Lung (tissue), 12 donors: ENCODE measurements around the gene TBCEL. TPM values are rescaled to one million over a fixed set of nuclear protein-coding genes. Genes with fewer than 3 reads are reported as not detected.

Experiments
- ATAC-seq: fragments of 200-7000 bp; cut with Tn5 transposase; one replicate; pipeline ENCODE4 v1.9.1; 2020; ENCODE audit warnings: moderate number of reproducible peaks; ENCODE audit not compliant: insufficient read depth, low FRiP score
- DNase-seq, 3 donors: peaks; one replicate each; pipeline ENCODE4 v3.0.0-alpha.2; 2013 to 2017
- H3K27ac ChIP-seq, 2 donors: one replicate each; pipeline ENCODE4 v1.5.1; 2013; ENCODE audit warnings: mild to moderate bottlenecking in 2 of 2, moderate library complexity in 2 of 2, control low read depth in 1 of 2, inconsistent platforms in 1 of 2, low read depth in 1 of 2, low read length in 1 of 2
- H3K27me3 ChIP-seq, 3 donors: one replicate each; pipeline ENCODE4 v1.5.1; 2013; ENCODE audit warnings: low read length in 2 of 3; ENCODE audit not compliant: control insufficient read depth in 3 of 3, insufficient read depth in 3 of 3
- H3K36me3 ChIP-seq, 4 donors: one replicate each; pipeline ENCODE4 v1.5.1; 2013; ENCODE audit warnings: low read length in 4 of 4, mild to moderate bottlenecking in 1 of 4, moderate library complexity in 1 of 4; ENCODE audit not compliant: control insufficient read depth in 4 of 4, insufficient read depth in 4 of 4
- H3K4me1 ChIP-seq, 5 donors: one replicate each; pipeline ENCODE4 v1.5.1; 2013; ENCODE audit warnings: low read length in 5 of 5, mild to moderate bottlenecking in 2 of 5, moderate library complexity in 1 of 5; ENCODE audit not compliant: control insufficient read depth in 5 of 5, insufficient read depth in 5 of 5
- H3K4me3 ChIP-seq: one replicate; pipeline ENCODE4 v1.5.1; 2013; ENCODE audit warnings: mild to moderate bottlenecking, control low read depth, moderate library complexity
- H3K9ac ChIP-seq, 2 donors: one replicate each; pipeline ENCODE4 v1.5.1; 2013; ENCODE audit warnings: low read length in 2 of 2, control low read depth in 1 of 2; ENCODE audit not compliant: insufficient read depth in 1 of 2
- H3K9me3 ChIP-seq, 4 donors: one replicate each; pipeline ENCODE4 v1.5.1; 2013; ENCODE audit warnings: low read length in 3 of 4, mild to moderate bottlenecking in 1 of 4, moderate library complexity in 1 of 4; ENCODE audit not compliant: control insufficient read depth in 4 of 4, insufficient read depth in 3 of 4
- WGBS, 2 donors: extraction: QIAGEN DNeasy Blood & Tissue Kit; methylation state at CpG; one replicate each; pipeline ENCODE4 v1.1.7; 2013; 5-methylcytosine and 5-hydroxymethylcytosine counted together
- polyA plus RNA-seq, 2 donors: library from polyadenylated mRNA; stranded (reverse); fragments of 200-250 nt; gene quantifications; one replicate each; pipeline ENCODE4 v1.2.1, GENCODE V29; 2013
- total RNA-seq, 2 donors: library from RNA; depleted of rRNA in 1 of 2; stranded (reverse); fragments of >200 nt in 1 of 2; gene quantifications; one replicate each; pipeline ENCODE4 v1.2.1, GENCODE V29; 2014 to 2021
- TF ChIP-seq, protein P1 (sequence below): IDR thresholded peaks from 2 replicates; pipeline ENCODE4 v1.5.1; 2012; ENCODE audit warnings: mild to moderate bottlenecking; ENCODE audit errors: control extremely low read depth, extremely low read depth
- donor health status: control.
- donor health status: control.
- donor health status: Bipolar disorder and iron deficiency.
- donor health status: healthy.
- donor health status: DM: yes; HTN: yes; CAD: no.

Gene TBCEL
- total and polyA plus RNA-seq, 4 donors, result 5.0 to 73.2 (median 17.5) TPM

DNA sequence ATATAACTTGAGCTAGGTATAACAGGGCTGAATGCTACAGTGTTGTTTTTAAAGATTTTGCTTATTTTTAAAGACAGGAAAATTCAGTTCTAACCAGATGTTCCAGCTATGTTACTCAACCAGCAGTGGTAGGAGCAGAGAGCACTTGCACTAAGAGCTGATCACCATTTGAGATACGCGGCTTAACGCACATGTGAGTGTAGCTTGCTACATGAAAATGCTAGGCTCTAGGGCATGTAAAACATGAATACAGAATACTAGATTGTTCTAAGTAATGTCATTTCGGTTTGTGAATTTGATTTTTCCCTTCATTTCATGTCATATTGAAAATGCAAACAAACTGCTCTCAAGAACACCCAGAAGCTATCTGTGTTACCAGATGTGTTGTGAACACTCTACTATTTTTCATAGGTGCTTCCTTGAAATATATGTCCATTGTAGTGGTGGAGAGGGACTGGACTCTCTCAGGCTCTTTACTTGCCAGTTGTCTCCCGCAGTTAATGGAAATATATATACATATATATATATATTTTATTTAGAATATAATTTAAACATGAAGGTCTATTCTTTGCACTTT, 66.3 kb downstream of the TBCEL start:
- no peaks in the 10 kb centered on the region for H3K9me3 ChIP-seq
- H3K4me1 ChIP-seq, result peaks cover 0 to 7% (median 0%) of the 10 kb centered on the region in 5 donors
- peaks cover 5 to 22% (median 20%) of the 10 kb centered on the region in 4 donors for H3K36me3 ChIP-seq
- DNase-seq, result no peak
- no peak overlapping the region for H3K9ac ChIP-seq
- TF ChIP-seq, protein P1, sequence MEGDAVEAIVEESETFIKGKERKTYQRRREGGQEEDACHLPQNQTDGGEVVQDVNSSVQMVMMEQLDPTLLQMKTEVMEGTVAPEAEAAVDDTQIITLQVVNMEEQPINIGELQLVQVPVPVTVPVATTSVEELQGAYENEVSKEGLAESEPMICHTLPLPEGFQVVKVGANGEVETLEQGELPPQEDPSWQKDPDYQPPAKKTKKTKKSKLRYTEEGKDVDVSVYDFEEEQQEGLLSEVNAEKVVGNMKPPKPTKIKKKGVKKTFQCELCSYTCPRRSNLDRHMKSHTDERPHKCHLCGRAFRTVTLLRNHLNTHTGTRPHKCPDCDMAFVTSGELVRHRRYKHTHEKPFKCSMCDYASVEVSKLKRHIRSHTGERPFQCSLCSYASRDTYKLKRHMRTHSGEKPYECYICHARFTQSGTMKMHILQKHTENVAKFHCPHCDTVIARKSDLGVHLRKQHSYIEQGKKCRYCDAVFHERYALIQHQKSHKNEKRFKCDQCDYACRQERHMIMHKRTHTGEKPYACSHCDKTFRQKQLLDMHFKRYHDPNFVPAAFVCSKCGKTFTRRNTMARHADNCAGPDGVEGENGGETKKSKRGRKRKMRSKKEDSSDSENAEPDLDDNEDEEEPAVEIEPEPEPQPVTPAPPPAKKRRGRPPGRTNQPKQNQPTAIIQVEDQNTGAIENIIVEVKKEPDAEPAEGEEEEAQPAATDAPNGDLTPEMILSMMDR, result no peak
- ATAC-seq, result no peak
- no peak overlapping the region for H3K4me3 ChIP-seq
- no peaks in the 10 kb centered on the region for H3K27me3 ChIP-seq
- WGBS, 2 donors, result 97 to 98% methylated on average over 5 of the region's 5 CpGs
- H3K27ac ChIP-seq, result no peak overlapping the region

DNA sequence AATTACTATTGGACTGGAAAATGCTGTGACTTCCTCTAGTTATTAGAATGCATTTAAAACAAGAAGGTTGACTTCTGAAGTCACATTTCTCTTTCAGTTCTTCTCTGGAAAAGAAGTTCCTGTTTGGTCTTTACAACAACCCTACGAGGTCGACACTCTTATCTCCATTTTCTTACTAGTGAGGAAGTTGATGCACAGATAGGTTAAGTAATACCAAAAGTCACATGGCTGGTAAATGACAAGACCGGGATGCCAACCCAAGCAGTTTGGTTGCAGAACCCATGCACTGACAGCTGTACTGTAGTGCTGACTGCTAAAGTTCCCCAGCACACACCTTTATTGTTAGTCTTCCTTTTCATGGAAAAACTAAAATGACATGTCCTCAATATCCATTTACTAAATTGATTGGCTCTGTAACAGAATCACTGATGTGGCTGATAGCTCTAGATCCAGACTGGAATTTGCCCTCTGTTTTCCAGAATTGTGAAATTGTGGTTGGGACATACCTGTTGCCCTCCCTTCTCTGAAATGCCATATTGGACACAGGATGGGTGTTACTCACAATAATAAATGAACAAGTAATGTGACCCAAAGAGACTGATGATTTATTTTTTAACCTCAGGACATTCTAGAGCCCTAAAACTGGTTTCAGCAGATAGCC, 67.7 kb downstream of the TBCEL start:
- 23 to 64% methylated on average over 3 of the region's 3 CpGs for WGBS, 2 donors
- TF ChIP-seq, protein P1, result no peak
- H3K36me3 ChIP-seq, result peaks cover 5 to 17% (median 16%) of the 10 kb centered on the region in 4 donors
- H3K4me3 ChIP-seq, result no peak overlapping the region
- peaks cover 0 to 7% (median 0%) of the 10 kb centered on the region in 5 donors for H3K4me1 ChIP-seq
- ATAC-seq, result no peak
- H3K9me3 ChIP-seq, result no peaks in the 10 kb centered on the region
- H3K27me3 ChIP-seq, result no peaks in the 10 kb centered on the region
- no peak for DNase-seq
- no peak overlapping the region for H3K27ac ChIP-seq
- H3K9ac ChIP-seq, result no peak overlapping the region

DNA sequence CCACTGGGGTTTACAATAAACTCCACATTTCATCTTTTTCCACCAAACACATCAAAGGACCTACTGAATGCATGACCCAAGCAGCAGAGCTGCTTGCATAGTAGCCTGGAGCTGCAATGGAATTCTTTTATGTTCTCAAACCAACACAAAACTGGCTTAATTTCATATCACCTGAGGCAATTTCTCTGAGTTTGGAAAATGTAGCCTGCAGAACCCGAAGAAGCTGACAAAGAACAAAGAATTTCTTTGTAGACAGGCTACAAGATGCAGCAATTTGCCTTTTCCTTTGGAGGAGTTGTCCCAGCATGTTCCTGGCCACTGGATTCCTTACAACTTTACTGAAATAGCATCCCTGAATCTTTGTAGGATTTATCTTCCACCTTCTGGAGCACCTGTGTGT, 71.7 kb downstream of the TBCEL start:
- H3K36me3 ChIP-seq, result peaks cover 0 to 4% (median 1%) of the 10 kb centered on the region in 4 donors
- no peak overlapping the region for H3K9ac ChIP-seq
- 89 to 97% methylated on average over 1 of the region's 1 CpG for WGBS, 2 donors
- no peak for ATAC-seq
- no peak overlapping the region for H3K27ac ChIP-seq
- H3K4me3 ChIP-seq, result no peak overlapping the region
- DNase-seq, result no peak
- TF ChIP-seq, protein P1, result no peak
- no peaks in the 10 kb centered on the region for H3K9me3 ChIP-seq
- H3K4me1 ChIP-seq, result peaks cover 0 to 10% (median 0%) of the 10 kb centered on the region in 5 donors
- no peaks in the 10 kb centered on the region for H3K27me3 ChIP-seq
